GM12875 (cell line): ENCODE data around the gene FMN1.

Experiments
- H3K4me3 ChIP-seq: one replicate; pipeline ENCODE4 v1.5.1; 2011; ENCODE audit warnings: low read depth, low read length, control low read depth
- TF ChIP-seq, protein P1 (sequence below): IDR thresholded peaks from 2 replicates; pipeline ENCODE4 v1.5.1; 2011; ENCODE audit warnings: low read depth, mild to moderate bottlenecking, control low read depth, inconsistent platforms, low read length, moderate library complexity, borderline replicate concordance; ENCODE audit not compliant: insufficient read depth

Gene FMN1

DNA sequence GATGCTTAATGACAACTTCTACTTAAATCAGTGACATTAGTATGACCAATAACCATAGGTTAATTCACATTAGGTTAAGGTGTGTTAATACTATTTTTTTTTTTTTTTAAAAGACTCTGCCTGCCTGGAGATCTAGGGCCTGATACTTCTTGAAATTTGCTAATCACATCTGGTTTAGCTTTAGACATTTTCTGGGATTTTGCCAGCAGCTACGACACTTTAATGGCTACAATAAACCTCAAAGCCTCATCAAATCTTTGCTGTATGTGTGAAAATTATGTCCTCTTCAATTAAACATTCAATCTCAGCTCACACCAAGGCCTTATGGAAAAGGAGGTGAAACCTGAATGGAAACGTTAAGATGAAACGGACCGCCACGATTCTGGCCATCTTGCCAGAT is 308.8 kb downstream of the FMN1 start:
- TF ChIP-seq, protein P1, sequence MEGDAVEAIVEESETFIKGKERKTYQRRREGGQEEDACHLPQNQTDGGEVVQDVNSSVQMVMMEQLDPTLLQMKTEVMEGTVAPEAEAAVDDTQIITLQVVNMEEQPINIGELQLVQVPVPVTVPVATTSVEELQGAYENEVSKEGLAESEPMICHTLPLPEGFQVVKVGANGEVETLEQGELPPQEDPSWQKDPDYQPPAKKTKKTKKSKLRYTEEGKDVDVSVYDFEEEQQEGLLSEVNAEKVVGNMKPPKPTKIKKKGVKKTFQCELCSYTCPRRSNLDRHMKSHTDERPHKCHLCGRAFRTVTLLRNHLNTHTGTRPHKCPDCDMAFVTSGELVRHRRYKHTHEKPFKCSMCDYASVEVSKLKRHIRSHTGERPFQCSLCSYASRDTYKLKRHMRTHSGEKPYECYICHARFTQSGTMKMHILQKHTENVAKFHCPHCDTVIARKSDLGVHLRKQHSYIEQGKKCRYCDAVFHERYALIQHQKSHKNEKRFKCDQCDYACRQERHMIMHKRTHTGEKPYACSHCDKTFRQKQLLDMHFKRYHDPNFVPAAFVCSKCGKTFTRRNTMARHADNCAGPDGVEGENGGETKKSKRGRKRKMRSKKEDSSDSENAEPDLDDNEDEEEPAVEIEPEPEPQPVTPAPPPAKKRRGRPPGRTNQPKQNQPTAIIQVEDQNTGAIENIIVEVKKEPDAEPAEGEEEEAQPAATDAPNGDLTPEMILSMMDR, result no peak
- H3K4me3 ChIP-seq, result no peak overlapping the region

DNA sequence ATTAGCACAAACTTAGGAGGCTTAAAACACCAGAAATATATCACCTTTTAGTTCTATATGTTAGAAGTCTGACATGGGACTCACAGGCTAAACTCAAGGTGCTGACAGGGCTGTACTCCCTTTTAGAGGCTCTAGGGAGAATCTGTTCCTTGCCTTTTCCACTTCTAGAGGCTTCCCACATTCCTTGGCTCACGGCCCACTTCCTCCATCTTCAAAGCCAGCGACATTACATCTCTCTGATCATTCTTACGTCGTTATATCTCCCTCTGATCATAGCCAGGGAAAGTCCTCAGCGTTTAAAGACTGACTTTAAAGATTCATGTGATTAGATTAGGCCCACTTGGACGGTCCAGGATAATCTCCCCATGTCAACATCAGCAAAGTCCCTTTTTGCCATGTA is 310.4 kb downstream of the FMN1 start:
- no peak overlapping the region for H3K4me3 ChIP-seq
- TF ChIP-seq, protein P1, result no peak

DNA sequence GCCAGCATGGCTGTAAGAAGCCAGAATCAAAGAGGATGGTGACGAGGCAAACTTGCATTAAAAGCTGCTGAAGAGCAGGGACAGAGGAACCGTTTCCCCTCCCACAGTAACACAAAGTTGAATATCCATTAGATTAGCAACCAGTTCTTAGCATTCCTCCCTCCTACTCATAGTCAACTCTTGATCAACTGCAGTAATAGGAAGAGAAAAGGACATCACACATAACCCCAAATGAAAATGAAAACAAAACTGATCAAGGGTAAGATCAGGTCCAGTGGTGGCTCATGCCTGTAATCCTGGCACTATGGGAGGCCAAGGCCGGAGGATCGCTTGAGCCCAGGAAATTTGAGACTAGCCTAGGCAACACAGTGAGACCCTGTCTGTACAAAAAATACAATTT is 311.6 kb downstream of the FMN1 start:
- H3K4me3 ChIP-seq, result no peak overlapping the region
- TF ChIP-seq, protein P1, result no peak

DNA sequence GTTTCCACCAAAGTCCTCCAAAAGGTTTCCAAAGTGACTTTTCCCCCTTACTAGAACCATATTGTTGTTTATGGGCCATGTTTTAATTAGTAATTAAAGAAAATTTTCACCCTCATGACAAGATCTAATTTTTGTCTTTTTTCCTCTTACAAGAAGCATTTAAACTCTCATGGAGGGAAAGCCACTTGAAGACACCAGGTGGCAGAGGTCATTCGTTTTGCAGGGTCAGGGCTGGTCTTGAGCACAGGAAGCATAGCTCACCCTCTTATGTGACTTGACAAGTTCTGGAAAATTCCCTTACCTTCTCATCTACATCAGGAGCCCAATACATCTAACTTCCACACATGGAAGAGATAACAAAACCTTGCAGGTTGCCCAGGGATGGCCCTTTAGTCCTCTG is 313.0 kb downstream of the FMN1 start:
- TF ChIP-seq, protein P1, result no peak
- no peak overlapping the region for H3K4me3 ChIP-seq

DNA sequence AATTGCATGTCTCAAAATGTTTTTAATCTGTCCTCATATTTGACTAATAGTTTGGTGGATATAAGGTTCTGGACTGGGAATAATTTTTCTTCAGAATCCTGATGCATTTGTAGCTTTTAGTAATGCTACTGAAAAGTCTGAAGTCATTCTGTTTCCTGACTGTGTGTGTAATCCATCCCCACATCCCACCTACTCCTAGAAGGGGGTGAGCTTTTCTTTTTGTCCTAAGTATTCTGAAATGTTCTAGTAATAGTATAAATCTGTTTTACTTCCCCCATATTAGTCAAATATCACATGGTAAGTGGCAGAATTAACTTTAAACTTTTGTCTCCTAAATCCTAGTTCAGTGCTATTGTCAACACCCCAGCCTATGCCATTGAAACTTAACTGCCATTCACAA is 313.9 kb downstream of the FMN1 start:
- TF ChIP-seq, protein P1, result no peak
- no peak overlapping the region for H3K4me3 ChIP-seq

DNA sequence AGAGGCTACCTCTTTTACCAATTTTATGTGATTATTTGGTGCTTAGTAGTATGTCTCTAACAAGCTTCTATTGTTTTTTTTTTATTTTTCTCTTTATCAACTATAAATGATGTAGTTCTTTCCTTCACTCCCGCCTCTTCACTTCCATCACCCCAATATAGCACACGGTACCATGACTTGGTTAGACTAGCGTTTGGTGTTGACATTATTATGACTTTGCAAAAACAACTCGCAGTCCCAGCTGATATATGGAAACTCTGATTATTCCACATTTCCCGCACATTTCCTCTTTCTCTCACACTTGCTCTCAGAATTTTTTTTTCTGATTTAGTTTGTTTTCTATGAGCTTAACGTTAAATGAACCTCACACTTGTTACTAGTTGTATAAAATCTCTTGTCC is 314.5 kb downstream of the FMN1 start:
- no peak overlapping the region for H3K4me3 ChIP-seq
- TF ChIP-seq, protein P1, result no peak

DNA sequence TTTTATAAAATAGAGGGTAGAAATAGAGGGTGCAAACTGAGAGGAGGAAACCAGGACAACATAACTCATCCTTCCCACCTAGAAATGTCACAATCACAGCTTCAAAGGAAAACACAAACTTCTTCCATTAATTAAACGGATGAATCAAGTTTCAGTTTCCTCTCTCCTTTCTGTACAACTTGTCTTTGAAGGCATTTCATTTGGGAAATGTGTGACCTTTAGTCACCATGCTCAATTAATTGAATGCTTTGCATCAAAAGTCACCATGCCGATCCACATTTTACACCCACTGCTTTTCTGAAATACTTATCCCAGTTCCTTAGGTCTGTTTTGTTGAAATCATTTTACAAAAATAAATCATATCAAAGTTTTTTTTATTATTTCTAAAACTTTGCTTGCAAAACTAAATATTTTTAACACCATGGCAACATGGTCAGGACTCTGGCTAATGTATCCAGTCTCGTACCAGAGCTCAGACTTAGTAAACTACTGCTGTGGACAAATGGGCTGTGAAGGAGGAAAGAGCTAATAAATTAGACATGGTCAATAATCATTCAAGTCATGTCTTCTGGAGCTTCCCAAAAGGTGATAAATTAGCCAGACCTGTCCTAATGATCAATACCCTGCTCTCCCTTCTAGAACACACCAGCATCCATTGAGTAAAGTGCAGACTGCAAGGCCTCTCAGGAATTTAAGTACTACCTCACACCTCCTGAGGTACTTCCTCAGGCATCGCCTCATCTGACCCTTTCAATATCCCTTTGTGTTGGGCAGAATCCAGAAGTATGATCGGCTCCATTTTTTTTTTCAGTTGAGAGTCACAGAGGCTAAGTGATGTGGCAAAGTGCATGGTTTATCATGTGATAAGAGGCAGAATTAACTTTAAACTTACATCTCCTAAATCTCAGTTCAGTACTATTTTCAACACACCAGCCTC is 315.4 kb downstream of the FMN1 start:
- TF ChIP-seq, protein P1, result no peak

More for the DNA sequence above, 315.4 kb downstream of the FMN1 start:
- no peak overlapping the region for H3K4me3 ChIP-seq
